WTC11 (cell line): ENCODE measurements around the gene ZBTB6. TPM values are rescaled to one million over a fixed set of nuclear protein-coding genes. Genes with fewer than 3 reads are reported as not detected.

ENCODE experiments used
- ATAC-seq: fragments of 200-7000 bp; cut with Tn5 transposase; 2 replicates; pipeline ENCODE4 v1.10.0; 2021; ENCODE audit warnings: mild to moderate bottlenecking, moderate library complexity
- CTCF ChIA-PET: fragments of 300-600 bp; sonication (Branson Sonifier 250); formaldehyde crosslinking; loops from one replicate; lab custom pipeline; 2021; ENCODE audit warnings: antibody characterized with exemption; lab: Charles Lee
- POLR2A ChIA-PET: fragments of 350-600 bp; sonication (Branson Sonifier 250); formaldehyde crosslinking; loops from one replicate; lab custom pipeline; 2021; ENCODE audit warnings: antibody characterized with exemption; lab: Charles Lee
- DNase-seq: peaks from one replicate; pipeline ENCODE4 v3.0.0; 2021; ENCODE audit warnings: low spot score
- H3K27ac Mint-ChIP-seq: 2 replicates; pipeline ENCODE4 v1.8.0; 2021; ENCODE audit warnings: mixed read lengths
- H3K27me3 Mint-ChIP-seq: 2 replicates; pipeline ENCODE4 v1.8.0; 2021; ENCODE audit warnings: low read depth, mild to moderate bottlenecking, moderate library complexity, mixed read lengths
- H3K36me3 Mint-ChIP-seq: 2 replicates; pipeline ENCODE4 v1.8.0; 2021; ENCODE audit warnings: mixed read lengths
- H3K4me1 Mint-ChIP-seq: 2 replicates; pipeline ENCODE4 v1.8.0; 2022; ENCODE audit warnings: mixed read lengths
- H3K4me3 Mint-ChIP-seq: 2 replicates; pipeline ENCODE4 v1.8.0; 2021; ENCODE audit warnings: mild to moderate bottlenecking, moderate library complexity, mixed read lengths
- H3K9me3 Mint-ChIP-seq: 2 replicates; pipeline ENCODE4 v1.8.0; 2021; ENCODE audit warnings: mixed read lengths
- ATF1 ChIP-seq: sonication (generic); formaldehyde crosslinking; IDR thresholded peaks from 2 replicates; pipeline ENCODE4 v1.8.1; 2023; ENCODE audit warnings: mild to moderate bottlenecking, moderate library complexity, missing genetic modification reagents
- E2F1 ChIP-seq: sonication (generic); formaldehyde crosslinking; IDR thresholded peaks from 2 replicates; pipeline ENCODE4 v1.8.0; 2022; ENCODE audit warnings: mild to moderate bottlenecking, missing genetic modification reagents
- ELF4 ChIP-seq: sonication (generic); formaldehyde crosslinking; IDR thresholded peaks from 2 replicates; pipeline ENCODE4 v1.8.1; 2022; ENCODE audit warnings: low read depth, mild to moderate bottlenecking, moderate library complexity, missing genetic modification reagents
- ESRRA ChIP-seq: sonication (generic); formaldehyde crosslinking; IDR thresholded peaks from 2 replicates; pipeline ENCODE4 v1.8.1; 2022; ENCODE audit warnings: mild to moderate bottlenecking, missing genetic modification reagents, borderline replicate concordance
- ETV6 ChIP-seq: sonication (generic); formaldehyde crosslinking; IDR thresholded peaks from 2 replicates; pipeline ENCODE4 v1.8.1; 2022; ENCODE audit warnings: mild to moderate bottlenecking, missing genetic modification reagents
- GABPB1 ChIP-seq: sonication (generic); formaldehyde crosslinking; IDR thresholded peaks from 2 replicates; pipeline ENCODE4 v1.8.1; 2023; ENCODE audit warnings: mild to moderate bottlenecking, missing genetic modification reagents
- GRHL2 ChIP-seq: fragments of 250-450 bp; sonication (Bioruptor Pico); IDR thresholded peaks from 2 replicates; pipeline ENCODE4 v1.8.0; 2022; ENCODE audit warnings: mild to moderate bottlenecking, moderate library complexity; ENCODE audit not compliant: insufficient replicate concordance, severe bottlenecking
- HMGA2 ChIP-seq: fragments of 250-450 bp; sonication (Bioruptor Pico); IDR thresholded peaks from 2 replicates; pipeline ENCODE4 v1.4.0; 2021; ENCODE audit warnings: mild to moderate bottlenecking, moderate library complexity
- JUN ChIP-seq: sonication (generic); formaldehyde crosslinking; IDR thresholded peaks from 2 replicates; pipeline ENCODE4 v1.8.0; 2023; ENCODE audit warnings: mild to moderate bottlenecking, missing genetic modification reagents
- MAX ChIP-seq: sonication (generic); formaldehyde crosslinking; IDR thresholded peaks from 2 replicates; pipeline ENCODE4 v1.8.0; 2022; ENCODE audit warnings: mild to moderate bottlenecking, missing genetic modification reagents
- NR1H2 ChIP-seq: sonication (generic); formaldehyde crosslinking; IDR thresholded peaks from 2 replicates; pipeline ENCODE4 v1.9.0; 2021; ENCODE audit warnings: mild to moderate bottlenecking, moderate library complexity, missing genetic modification reagents
- PRRX2 ChIP-seq: fragments of 250-450 bp; sonication (Bioruptor Pico); IDR thresholded peaks from 2 replicates; pipeline ENCODE4 v1.8.0; 2021; ENCODE audit warnings: mild to moderate bottlenecking
- TCF7 ChIP-seq: sonication (generic); formaldehyde crosslinking; IDR thresholded peaks from 2 replicates; pipeline ENCODE4 v1.8.0; 2022; ENCODE audit warnings: mild to moderate bottlenecking, low read depth, missing genetic modification reagents, moderate library complexity
- TEAD1 ChIP-seq: sonication (generic); formaldehyde crosslinking; IDR thresholded peaks from 2 replicates; pipeline ENCODE4 v1.8.0; 2022; ENCODE audit warnings: mild to moderate bottlenecking, missing genetic modification reagents
- ZMAT4 ChIP-seq: fragments of 250-450 bp; sonication (Bioruptor Pico); IDR thresholded peaks from 2 replicates; pipeline ENCODE4 v1.9.0; 2021; ENCODE audit warnings: mild to moderate bottlenecking
- ZNF138 ChIP-seq: sonication (generic); formaldehyde crosslinking; conservative IDR thresholded peaks from 2 replicates; pipeline ENCODE4 v1.8.1; 2022; ENCODE audit warnings: mild to moderate bottlenecking, moderate library complexity, missing genetic modification reagents
- ZNF281 ChIP-seq: sonication (generic); formaldehyde crosslinking; IDR thresholded peaks from 2 replicates; pipeline ENCODE4 v1.8.0; 2023; ENCODE audit warnings: mild to moderate bottlenecking, missing genetic modification reagents
- ZNF317 ChIP-seq: sonication (generic); formaldehyde crosslinking; IDR thresholded peaks from 2 replicates; pipeline ENCODE4 v1.8.1; 2023; ENCODE audit warnings: low read depth, mild to moderate bottlenecking, moderate library complexity, missing genetic modification reagents, borderline replicate concordance
- ZNF512 ChIP-seq: sonication (generic); formaldehyde crosslinking; IDR thresholded peaks from 2 replicates; pipeline ENCODE4 v1.8.1; 2022; ENCODE audit warnings: missing genetic modification reagents, borderline replicate concordance
- total RNA-seq: library from RNA; stranded (reverse); gene quantifications from 3 replicates; pipeline ENCODE4 v1.2.3, GENCODE V29; 2021
- TF ChIP-seq, protein P1 (sequence below): sonication (generic); formaldehyde crosslinking; IDR thresholded peaks from 2 replicates; pipeline ENCODE4 v1.8.0; 2022; ENCODE audit warnings: mild to moderate bottlenecking, missing genetic modification reagents
- TF ChIP-seq, protein P2 (sequence below): sonication (generic); formaldehyde crosslinking; IDR thresholded peaks from 2 replicates; pipeline ENCODE4 v1.8.1; 2022; ENCODE audit warnings: low read depth, mild to moderate bottlenecking, moderate library complexity, missing genetic modification reagents, borderline replicate concordance
- TF ChIP-seq, protein P3 (sequence below): fragments of 250-450 bp; sonication (Bioruptor Pico); IDR thresholded peaks from 2 replicates; pipeline ENCODE4 v1.9.0; 2021; ENCODE audit warnings: moderate library complexity, mild to moderate bottlenecking, inconsistent platforms, borderline replicate concordance
- TF ChIP-seq, protein P4 (sequence below): fragments of 250-450 bp; sonication (Bioruptor Pico); IDR thresholded peaks from 2 replicates; pipeline ENCODE4 v1.9.0; 2021; ENCODE audit warnings: mild to moderate bottlenecking

Gene ZBTB6
- total RNA-seq, 1 experiment from 2014 or later: 9.0 TPM

GRCh38 chr9:122949696-122950095 is 36.6 kb upstream of the ZBTB6 start:
- Mint-ChIP-seq H3K27ac (peak overlapping the region; percentile 86), H3K9me3 (0 out of 2 replicates have a peak, but pooled peaks cover 2% of the 10 kb centered on the region), H3K4me3 (0 out of 2 replicates have a peak overlapping the region, but pooled peaks have one; percentile 1), H3K27me3 (no peaks in the 10 kb centered on the region), H3K4me1 (peaks cover 60% of the 10 kb centered on the region), H3K36me3 (no peaks in the 10 kb centered on the region)
- POLR2A ChIA-PET: interaction anchor here (0.7 to 1.2 kb wide), 3 partner anchors 9 to 88 kb away, joined by 4 read pairs; partner anchors contain the start of genes RABGAP1 and ZBTB6
- ATAC-seq (peak; percentile 65), DNase-seq (no peak)
- CTCF ChIA-PET: interaction anchor here (0.7 kb wide), 2 partner anchors 148 to 486 kb away, joined by 4 to 5 read pairs; no protein-coding TSS in a partner anchor
- no peak for TF ChIP-seq TCF7 (CRISPR knock-in tag)
- TF ChIP-seq, protein P1, sequence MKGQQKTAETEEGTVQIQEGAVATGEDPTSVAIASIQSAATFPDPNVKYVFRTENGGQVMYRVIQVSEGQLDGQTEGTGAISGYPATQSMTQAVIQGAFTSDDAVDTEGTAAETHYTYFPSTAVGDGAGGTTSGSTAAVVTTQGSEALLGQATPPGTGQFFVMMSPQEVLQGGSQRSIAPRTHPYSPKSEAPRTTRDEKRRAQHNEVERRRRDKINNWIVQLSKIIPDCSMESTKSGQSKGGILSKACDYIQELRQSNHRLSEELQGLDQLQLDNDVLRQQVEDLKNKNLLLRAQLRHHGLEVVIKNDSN (CRISPR knock-in tag): no peak
- TF ChIP-seq, protein P2, sequence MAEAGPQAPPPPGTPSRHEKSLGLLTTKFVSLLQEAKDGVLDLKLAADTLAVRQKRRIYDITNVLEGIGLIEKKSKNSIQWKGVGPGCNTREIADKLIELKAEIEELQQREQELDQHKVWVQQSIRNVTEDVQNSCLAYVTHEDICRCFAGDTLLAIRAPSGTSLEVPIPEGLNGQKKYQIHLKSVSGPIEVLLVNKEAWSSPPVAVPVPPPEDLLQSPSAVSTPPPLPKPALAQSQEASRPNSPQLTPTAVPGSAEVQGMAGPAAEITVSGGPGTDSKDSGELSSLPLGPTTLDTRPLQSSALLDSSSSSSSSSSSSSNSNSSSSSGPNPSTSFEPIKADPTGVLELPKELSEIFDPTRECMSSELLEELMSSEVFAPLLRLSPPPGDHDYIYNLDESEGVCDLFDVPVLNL (CRISPR knock-in tag): no peak
- TF ChIP-seq, protein P3, sequence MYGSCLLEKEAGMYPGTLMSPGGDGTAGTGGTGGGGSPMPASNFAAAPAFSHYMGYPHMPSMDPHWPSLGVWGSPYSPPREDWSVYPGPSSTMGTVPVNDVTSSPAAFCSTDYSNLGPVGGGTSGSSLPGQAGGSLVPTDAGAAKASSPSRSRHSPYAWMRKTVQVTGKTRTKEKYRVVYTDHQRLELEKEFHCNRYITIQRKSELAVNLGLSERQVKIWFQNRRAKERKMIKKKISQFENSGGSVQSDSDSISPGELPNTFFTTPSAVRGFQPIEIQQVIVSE (CRISPR knock-in tag): no peak
- no peak for TF ChIP-seq ZNF512 (CRISPR knock-in tag)

- ATAC-seq (no peak), DNase-seq (no peak)
- Mint-ChIP-seq H3K36me3 (no peaks in the 10 kb centered on the region), H3K27me3 (no peaks in the 10 kb centered on the region), H3K4me1 (peaks cover 60% of the 10 kb centered on the region), H3K27ac (peak overlapping the region; percentile 92), H3K9me3 (0 out of 2 replicates have a peak, but pooled peaks cover 2% of the 10 kb centered on the region), H3K4me3 (no peak overlapping the region)
- POLR2A ChIA-PET: interaction anchor here (1.2 kb wide), 1 partner anchor 7 kb away, joined by 4 read pairs; the partner anchor contains the start of gene RABGAP1
- CTCF ChIA-PET: interaction anchor here (1.0 kb wide), 1 partner anchor 43 kb away, joined by 6 read pairs; no protein-coding TSS in a partner anchor
- no peak for TF ChIP-seq ETV6
- TF ChIP-seq JUN (CRISPR knock-in tag): no peak
- no peak for TF ChIP-seq ELF4 (CRISPR knock-in tag)
- no peak for TF ChIP-seq HMGA2 (CRISPR knock-in tag)
- TF ChIP-seq ZNF317 (CRISPR knock-in tag): no peak
- no peak for TF ChIP-seq ZMAT4 (CRISPR knock-in tag)
- TF ChIP-seq ZNF281: no peak
- no peak for TF ChIP-seq PRRX2
- TF ChIP-seq, protein P4, sequence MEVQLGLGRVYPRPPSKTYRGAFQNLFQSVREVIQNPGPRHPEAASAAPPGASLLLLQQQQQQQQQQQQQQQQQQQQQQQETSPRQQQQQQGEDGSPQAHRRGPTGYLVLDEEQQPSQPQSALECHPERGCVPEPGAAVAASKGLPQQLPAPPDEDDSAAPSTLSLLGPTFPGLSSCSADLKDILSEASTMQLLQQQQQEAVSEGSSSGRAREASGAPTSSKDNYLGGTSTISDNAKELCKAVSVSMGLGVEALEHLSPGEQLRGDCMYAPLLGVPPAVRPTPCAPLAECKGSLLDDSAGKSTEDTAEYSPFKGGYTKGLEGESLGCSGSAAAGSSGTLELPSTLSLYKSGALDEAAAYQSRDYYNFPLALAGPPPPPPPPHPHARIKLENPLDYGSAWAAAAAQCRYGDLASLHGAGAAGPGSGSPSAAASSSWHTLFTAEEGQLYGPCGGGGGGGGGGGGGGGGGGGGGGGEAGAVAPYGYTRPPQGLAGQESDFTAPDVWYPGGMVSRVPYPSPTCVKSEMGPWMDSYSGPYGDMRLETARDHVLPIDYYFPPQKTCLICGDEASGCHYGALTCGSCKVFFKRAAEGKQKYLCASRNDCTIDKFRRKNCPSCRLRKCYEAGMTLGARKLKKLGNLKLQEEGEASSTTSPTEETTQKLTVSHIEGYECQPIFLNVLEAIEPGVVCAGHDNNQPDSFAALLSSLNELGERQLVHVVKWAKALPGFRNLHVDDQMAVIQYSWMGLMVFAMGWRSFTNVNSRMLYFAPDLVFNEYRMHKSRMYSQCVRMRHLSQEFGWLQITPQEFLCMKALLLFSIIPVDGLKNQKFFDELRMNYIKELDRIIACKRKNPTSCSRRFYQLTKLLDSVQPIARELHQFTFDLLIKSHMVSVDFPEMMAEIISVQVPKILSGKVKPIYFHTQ (CRISPR knock-in tag): no peak
- no peak for TF ChIP-seq GABPB1 (CRISPR knock-in tag)
- no peak for TF ChIP-seq MAX
- no peak for TF ChIP-seq NR1H2 (CRISPR knock-in tag)
- TF ChIP-seq E2F1: no peak
- TF ChIP-seq GRHL2 (CRISPR knock-in tag): no peak
- TF ChIP-seq ZNF138 (CRISPR knock-in tag): no peak
- no peak for TF ChIP-seq ATF1 (CRISPR knock-in tag)
- TF ChIP-seq TEAD1 (CRISPR knock-in tag): no peak
- TF ChIP-seq ESRRA (CRISPR knock-in tag): no peak
Measured at GRCh38 chr9:122948313-122948712, 35.2 kb upstream of the ZBTB6 start.
